Activated B cell treated with CpG ODN at 0.5 μM for 24 hours (primary cell): ENCODE measurements around the gene KCNC2. TPM values are rescaled to one million over a fixed set of nuclear protein-coding genes. Genes with fewer than 3 reads are reported as not detected.

ENCODE experiments used
- ATAC-seq: fragments of 200-7000 bp; cut with Tn5 transposase; one replicate; pipeline ENCODE4 v1.10.0; 2021; ENCODE audit warnings: low read depth, mild to moderate bottlenecking, moderate library complexity
- CTCF ChIA-PET: fragments of 350-600 bp; sonication (Branson Sonifier 250); formaldehyde crosslinking; loops from one replicate; lab custom pipeline; 2021; ENCODE audit warnings: antibody characterized with exemption; lab: Charles Lee
- POLR2A ChIA-PET: fragments of 350-600 bp; sonication (Branson Sonifier 250); formaldehyde crosslinking; loops from one replicate; lab custom pipeline; 2021; ENCODE audit warnings: antibody characterized with exemption; lab: Charles Lee
- DNase-seq: peaks from one replicate; pipeline ENCODE4 v3.0.0; 2022
- H3K27ac Mint-ChIP-seq: one replicate; pipeline ENCODE4 v1.8.0; 2020; ENCODE audit warnings: mixed read lengths
- H3K27me3 Mint-ChIP-seq: one replicate; pipeline ENCODE4 v1.8.0; 2021; ENCODE audit warnings: mixed read lengths
- H3K36me3 Mint-ChIP-seq: one replicate; pipeline ENCODE4 v1.8.0; 2021; ENCODE audit warnings: low read depth, mixed read lengths
- H3K4me1 Mint-ChIP-seq: one replicate; pipeline ENCODE4 v1.8.0; 2021; ENCODE audit warnings: mixed read lengths
- H3K4me3 Mint-ChIP-seq: one replicate; pipeline ENCODE4 v1.8.0; 2020; ENCODE audit warnings: mild to moderate bottlenecking, mixed read lengths
- H3K9me3 Mint-ChIP-seq: one replicate; pipeline ENCODE4 v1.8.0; 2020; ENCODE audit warnings: mixed read lengths
- CTCF ChIP-seq: fragments of 200-600 bp; IDR thresholded peaks from one replicate; pipeline ENCODE4 v1.8.0; 2022; ENCODE audit warnings: antibody characterized with exemption, mild to moderate bottlenecking
- intact Hi-C: fragments of 100-400 bp; cut with micrococcal nuclease; formaldehyde crosslinking; loops from one replicate; pipeline ENCODE4 v1.15.1; 2024
- total RNA-seq: library from RNA; stranded (reverse); gene quantifications from 2 replicates; pipeline ENCODE4 v1.2.3, GENCODE V29; 2022

KCNC2 gene
- total RNA-seq, 1 donor from 2014 or later, result not detected

GRCh38 chr12:75129275-75129674 lies 80.4 kb downstream of the KCNC2 start:
- peaks cover 2% of the 10 kb centered on the region for H3K9me3 Mint-ChIP-seq
- no peak overlapping the region for H3K4me3 Mint-ChIP-seq
- no peak for ATAC-seq
- ChIA-PET CTCF (no interaction called here), POLR2A (no interaction called here)
- H3K27me3 Mint-ChIP-seq, result no peaks in the 10 kb centered on the region
- no peaks in the 10 kb centered on the region for H3K36me3 Mint-ChIP-seq
- no peak for TF ChIP-seq CTCF
- H3K27ac Mint-ChIP-seq, result no peak overlapping the region
- H3K4me1 Mint-ChIP-seq, result no peaks in the 10 kb centered on the region
- intact Hi-C loops, result no loop called here
- no peak for DNase-seq

GRCh38 chr12:75121036-75121705 lies 88.5 kb downstream of the KCNC2 start:
- intact Hi-C loops, result no loop called here
- no peak for DNase-seq
- no peak for TF ChIP-seq CTCF
- H3K9me3 Mint-ChIP-seq, result peaks cover 2% of the 10 kb centered on the region
- ChIA-PET POLR2A (no interaction called here), CTCF (no interaction called here)
- ATAC-seq, result no peak
- H3K27me3 Mint-ChIP-seq, result no peaks in the 10 kb centered on the region
- H3K36me3 Mint-ChIP-seq, result no peaks in the 10 kb centered on the region
- no peak overlapping the region for H3K4me3 Mint-ChIP-seq
- no peaks in the 10 kb centered on the region for H3K4me1 Mint-ChIP-seq
- H3K27ac Mint-ChIP-seq, result no peak overlapping the region

- POLR2A ChIA-PET, result no interaction called here
- CTCF ChIA-PET, result no interaction called here
- intact Hi-C loops, result no loop called here
- no peaks in the 10 kb centered on the region for H3K36me3 Mint-ChIP-seq
- H3K4me3 Mint-ChIP-seq, result no peak overlapping the region
- ATAC-seq, result no peak
- H3K9me3 Mint-ChIP-seq, result no peaks in the 10 kb centered on the region
- H3K27ac Mint-ChIP-seq, result no peak overlapping the region
- H3K27me3 Mint-ChIP-seq, result no peaks in the 10 kb centered on the region
- H3K4me1 Mint-ChIP-seq, result no peaks in the 10 kb centered on the region
- no peak for DNase-seq
- no peak for TF ChIP-seq CTCF
These were observed 89.3 kb downstream of the KCNC2 start for GRCh38 chr12:75120311-75120711.

GRCh38 chr12:75116646-75117198 lies 92.9 kb downstream of the KCNC2 start:
- ATAC-seq (no peak), DNase-seq (no peak)
- POLR2A ChIA-PET, result no interaction called here
- Mint-ChIP-seq H3K4me3 (no peak overlapping the region), H3K9me3 (peaks cover 2% of the 10 kb centered on the region), H3K4me1 (no peaks in the 10 kb centered on the region), H3K36me3 (no peaks in the 10 kb centered on the region), H3K27ac (no peak overlapping the region), H3K27me3 (no peaks in the 10 kb centered on the region)
- TF ChIP-seq CTCF, result no peak
- intact Hi-C loops, result no loop called here
- CTCF ChIA-PET, result no interaction called here

- CTCF ChIA-PET, result no interaction called here
- ATAC-seq (no peak), DNase-seq (no peak)
- Mint-ChIP-seq H3K27ac (no peak overlapping the region), H3K4me3 (no peak overlapping the region), H3K9me3 (peaks cover 2% of the 10 kb centered on the region), H3K4me1 (no peaks in the 10 kb centered on the region), H3K36me3 (no peaks in the 10 kb centered on the region), H3K27me3 (no peaks in the 10 kb centered on the region)
- no peak for TF ChIP-seq CTCF
- intact Hi-C loops, result no loop called here
- POLR2A ChIA-PET, result no interaction called here
These were observed 93.9 kb downstream of the KCNC2 start for GRCh38 chr12:75115748-75116147.
